SU-DHL-6 (cell line): ENCODE results near the gene TRIP13.
"Not testable (repeated sequence)": the region's sequence is repeated elsewhere in the genome, so short reads cannot be mapped to it uniquely, and the experiment has no call there.

Experiments
- H2AFZ ChIP-seq: fragments of 200-600 bp; sonication (generic); 2 replicates; pipeline ENCODE4 v1.6.1; 2014; ENCODE audit warnings: low read depth, mild to moderate bottlenecking, moderate library complexity, mixed read lengths, antibody characterized with exemption, low read length; ENCODE audit not compliant: severe bottlenecking
- H3F3A ChIP-seq: fragments of 200-600 bp; shearing (Covaris generic); 2 replicates; pipeline ENCODE4 v1.6.0; 2016; ENCODE audit warnings: antibody characterized with exemption, mild to moderate bottlenecking; ENCODE audit not compliant: insufficient read depth
- H3K27ac ChIP-seq: fragments of 200-600 bp; sonication (generic); 2 replicates; pipeline ENCODE4 v1.5.1; 2016; ENCODE audit warnings: low read depth, mild to moderate bottlenecking, low read length, moderate library complexity, mixed read lengths
- H3K27me3 ChIP-seq: fragments of 200-600 bp; sonication (generic), shearing (Covaris generic); 2 replicates; pipeline ENCODE4 v1.6.0; 2014; ENCODE audit warnings: mild to moderate bottlenecking, low read length
- H3K36me3 ChIP-seq: fragments of 200-600 bp; sonication (generic); 2 replicates; pipeline ENCODE4 v1.6.1; 2014; ENCODE audit warnings: mild to moderate bottlenecking, low read length, mixed read lengths
- H3K4me2 ChIP-seq: fragments of 300-600, 200-600 bp; shearing (Covaris generic), sonication (generic); 2 replicates; pipeline ENCODE4 v1.6.0; 2014; ENCODE audit warnings: low read length, low read depth, mild to moderate bottlenecking; ENCODE audit not compliant: poor library complexity, severe bottlenecking
- H3K4me3 ChIP-seq: fragments of 200-600 bp; sonication (generic); 2 replicates; pipeline ENCODE4 v1.5.1; 2014; ENCODE audit warnings: antibody characterized with exemption, low read length, mild to moderate bottlenecking, mixed read lengths; ENCODE audit not compliant: insufficient read depth, poor library complexity, severe bottlenecking
- H3K79me2 ChIP-seq: fragments of 200-600 bp; sonication (generic); 2 replicates; pipeline ENCODE4 v1.6.1; 2014; ENCODE audit warnings: mild to moderate bottlenecking, low read length, moderate library complexity; ENCODE audit not compliant: insufficient read depth
- H3K9ac ChIP-seq: fragments of 200-600 bp; sonication (generic); 2 replicates; pipeline ENCODE4 v1.7.0; 2014; ENCODE audit warnings: mild to moderate bottlenecking, low read length
- H3K9me2 ChIP-seq: fragments of 200-600 bp; sonication (generic); replicated peaks from 2 replicates; pipeline ENCODE4 v1.6.1; 2014; ENCODE audit warnings: low read length; ENCODE audit not compliant: insufficient read depth
- H3K9me3 ChIP-seq: fragments of 200-600 bp; sonication (generic); 2 replicates; pipeline ENCODE4 v1.6.1; 2014; ENCODE audit warnings: low read length, mixed read lengths; ENCODE audit not compliant: insufficient read depth
- H4K20me1 ChIP-seq: fragments of 200-600 bp; sonication (generic); 2 replicates; pipeline ENCODE4 v1.6.1; 2014; ENCODE audit warnings: low read depth, mild to moderate bottlenecking, antibody characterized with exemption, low read length, moderate library complexity, mixed read lengths
- EZH2phosphoT487 ChIP-seq: fragments of 200-600 bp; sonication (generic), shearing (Covaris generic); conservative IDR thresholded peaks from 2 replicates; pipeline ENCODE4 v1.6.1; 2018; ENCODE audit warnings: mild to moderate bottlenecking, antibody characterized with exemption, low read length, moderate library complexity, mixed read lengths
- TF ChIP-seq, protein P1 (sequence below): fragments of 200-600 bp; sonication (generic); IDR thresholded peaks from one replicate; pipeline ENCODE4 v1.5.1; 2017; ENCODE audit warnings: antibody characterized with exemption, mild to moderate bottlenecking, low read length, moderate library complexity; ENCODE audit not compliant: insufficient read depth, poor library complexity, severe bottlenecking

TRIP13 gene

DNA sequence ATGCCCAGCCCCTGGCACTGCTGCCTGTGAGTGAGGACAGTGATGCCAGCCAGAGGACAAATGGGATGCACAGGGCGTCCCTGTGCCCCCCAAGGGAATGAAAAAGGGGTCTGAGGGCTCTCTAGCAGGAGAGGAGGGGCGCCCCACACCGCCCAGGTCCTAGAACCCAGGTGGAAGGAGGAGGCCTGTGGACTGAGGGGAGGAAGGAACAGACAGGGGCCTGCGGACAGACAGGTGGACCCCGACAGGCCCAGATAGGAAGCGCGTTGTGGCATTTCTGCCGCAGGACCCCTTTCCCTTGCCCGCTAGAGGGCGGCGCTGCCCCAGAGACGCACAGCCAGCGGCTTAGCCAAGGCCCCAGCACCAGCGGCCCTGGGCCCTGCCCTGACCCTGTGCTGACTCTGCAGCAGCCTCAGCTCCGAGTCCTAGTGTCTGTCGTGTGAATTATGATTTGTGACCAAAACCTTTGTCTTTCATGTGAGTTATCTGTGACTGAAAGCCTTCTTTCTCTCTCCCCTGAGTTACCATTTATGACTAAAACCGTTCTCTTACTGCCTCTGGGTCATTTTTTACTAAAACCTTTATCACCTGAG is 30.7 kb downstream of the TRIP13 start:
- H2AFZ ChIP-seq = no peak overlapping the region
- H3K79me2 ChIP-seq = no peaks in the 10 kb centered on the region
- H3K9ac ChIP-seq = no peak overlapping the region
- TF ChIP-seq, protein P1, sequence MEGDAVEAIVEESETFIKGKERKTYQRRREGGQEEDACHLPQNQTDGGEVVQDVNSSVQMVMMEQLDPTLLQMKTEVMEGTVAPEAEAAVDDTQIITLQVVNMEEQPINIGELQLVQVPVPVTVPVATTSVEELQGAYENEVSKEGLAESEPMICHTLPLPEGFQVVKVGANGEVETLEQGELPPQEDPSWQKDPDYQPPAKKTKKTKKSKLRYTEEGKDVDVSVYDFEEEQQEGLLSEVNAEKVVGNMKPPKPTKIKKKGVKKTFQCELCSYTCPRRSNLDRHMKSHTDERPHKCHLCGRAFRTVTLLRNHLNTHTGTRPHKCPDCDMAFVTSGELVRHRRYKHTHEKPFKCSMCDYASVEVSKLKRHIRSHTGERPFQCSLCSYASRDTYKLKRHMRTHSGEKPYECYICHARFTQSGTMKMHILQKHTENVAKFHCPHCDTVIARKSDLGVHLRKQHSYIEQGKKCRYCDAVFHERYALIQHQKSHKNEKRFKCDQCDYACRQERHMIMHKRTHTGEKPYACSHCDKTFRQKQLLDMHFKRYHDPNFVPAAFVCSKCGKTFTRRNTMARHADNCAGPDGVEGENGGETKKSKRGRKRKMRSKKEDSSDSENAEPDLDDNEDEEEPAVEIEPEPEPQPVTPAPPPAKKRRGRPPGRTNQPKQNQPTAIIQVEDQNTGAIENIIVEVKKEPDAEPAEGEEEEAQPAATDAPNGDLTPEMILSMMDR = peak; percentile 56
- no peak for TF ChIP-seq EZH2phosphoT487
- no peaks in the 10 kb centered on the region for H3K27me3 ChIP-seq
- H3K36me3 ChIP-seq = no peaks in the 10 kb centered on the region
- no peaks in the 10 kb centered on the region for H3K9me3 ChIP-seq
- H3K4me3 ChIP-seq = no peak overlapping the region
- H3K9me2 ChIP-seq = no peaks in the 10 kb centered on the region
- H3F3A ChIP-seq = no peaks in the 10 kb centered on the region
- H4K20me1 ChIP-seq = no peaks in the 10 kb centered on the region
- H3K4me2 ChIP-seq = no peak overlapping the region
- H3K27ac ChIP-seq = no peak overlapping the region

DNA sequence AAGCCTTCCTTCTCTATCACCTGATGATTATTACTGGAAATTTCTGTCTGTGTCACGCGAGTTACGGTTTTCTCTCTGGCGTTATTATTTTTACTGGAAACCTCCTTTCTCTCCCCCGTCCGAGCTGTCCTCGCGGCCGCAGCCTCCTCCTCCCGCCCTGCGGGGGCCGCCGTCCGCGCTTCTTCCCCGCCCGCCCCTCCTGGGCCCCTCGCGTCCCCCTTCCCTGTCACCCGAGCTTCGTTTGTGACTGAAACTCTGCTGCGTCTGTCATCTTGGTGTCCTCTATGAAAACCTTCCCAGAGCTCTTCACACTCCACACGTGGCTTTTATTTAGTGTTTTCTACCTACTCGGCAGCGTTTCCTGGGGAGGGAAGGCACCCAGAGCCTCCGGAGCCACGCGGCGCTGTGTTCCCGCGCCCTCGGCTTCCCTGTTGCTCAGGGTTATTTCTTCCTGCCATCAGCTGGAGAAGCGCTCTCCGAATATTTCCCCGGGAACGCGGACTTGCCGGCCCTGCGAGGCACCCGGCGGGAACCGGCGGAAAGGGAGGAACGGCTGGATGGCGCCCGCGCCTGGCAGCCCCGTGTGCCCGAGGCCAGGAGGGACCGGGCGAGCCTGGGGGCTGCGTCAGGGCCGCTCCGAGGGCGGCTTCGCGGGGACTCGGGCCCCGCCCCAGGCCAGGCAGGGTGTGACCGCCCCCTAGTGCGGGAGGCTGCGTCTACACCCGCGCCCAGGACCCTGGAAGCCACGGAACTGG is 33.9 kb downstream of the TRIP13 start:
- Histone ChIP-seq H3K4me3 (no peak overlapping the region), H3K27ac (no peak overlapping the region), H3K9me2 (no peaks in the 10 kb centered on the region), H2AFZ (no peak overlapping the region), H3F3A (no peaks in the 10 kb centered on the region), H3K36me3 (no peaks in the 10 kb centered on the region), H3K79me2 (no peaks in the 10 kb centered on the region), H3K9ac (no peak overlapping the region), H4K20me1 (no peaks in the 10 kb centered on the region), H3K27me3 (no peaks in the 10 kb centered on the region), H3K9me3 (no peaks in the 10 kb centered on the region), H3K4me2 (no peak overlapping the region)
- TF ChIP-seq EZH2phosphoT487 = no peak
- TF ChIP-seq, protein P1 = no peak

DNA sequence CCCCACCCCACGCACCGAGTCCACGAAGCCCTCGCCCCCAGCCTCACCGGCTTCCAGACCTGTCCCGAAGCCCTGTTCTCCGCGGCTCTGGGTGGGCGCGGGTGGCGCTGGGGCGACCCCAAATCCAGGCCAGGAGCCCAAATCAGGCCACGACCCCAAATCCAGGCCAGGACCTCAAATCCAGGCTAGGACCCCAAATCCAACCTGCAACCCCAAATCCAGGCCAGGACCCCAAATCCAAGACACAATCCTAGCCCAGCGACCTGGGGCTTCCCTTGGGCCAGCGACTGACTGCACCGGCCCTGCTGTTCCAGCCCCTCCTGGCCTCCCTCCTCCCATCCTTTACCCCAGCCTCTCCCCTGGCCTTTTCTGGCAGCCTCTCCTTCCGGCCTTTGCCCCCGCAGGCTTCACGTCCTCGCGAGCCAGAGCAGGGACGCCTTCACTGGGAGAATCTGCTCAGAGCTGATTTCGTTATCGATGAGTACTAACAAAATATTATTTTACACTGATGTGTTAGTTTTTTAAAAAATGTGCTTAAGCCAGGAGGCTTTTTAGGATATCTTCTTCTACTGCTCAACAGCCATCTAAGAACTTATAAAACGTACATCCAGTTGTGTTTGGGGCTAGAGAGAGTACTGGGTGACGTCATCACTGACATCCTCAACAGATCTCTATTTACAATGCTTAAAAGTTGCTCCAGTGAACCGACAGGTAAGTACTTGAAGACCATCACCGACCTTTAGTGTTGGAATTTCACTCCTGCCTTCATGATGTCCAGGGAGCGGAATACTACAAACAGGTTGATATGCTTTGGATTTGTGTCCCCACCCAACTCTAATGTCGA is 34.7 kb downstream of the TRIP13 start:
- Histone ChIP-seq H3K9me3 (no peaks in the 10 kb centered on the region), H2AFZ (no peak overlapping the region), H3K27me3 (no peaks in the 10 kb centered on the region), H3K4me3 (no peak overlapping the region), H3K79me2 (no peaks in the 10 kb centered on the region), H3K9me2 (no peaks in the 10 kb centered on the region), H3F3A (no peaks in the 10 kb centered on the region), H3K27ac (no peak overlapping the region), H4K20me1 (no peaks in the 10 kb centered on the region), H3K36me3 (no peaks in the 10 kb centered on the region), H3K4me2 (no peak overlapping the region), H3K9ac (no peak overlapping the region)
- TF ChIP-seq, protein P1 = no peak
- no peak for TF ChIP-seq EZH2phosphoT487

DNA sequence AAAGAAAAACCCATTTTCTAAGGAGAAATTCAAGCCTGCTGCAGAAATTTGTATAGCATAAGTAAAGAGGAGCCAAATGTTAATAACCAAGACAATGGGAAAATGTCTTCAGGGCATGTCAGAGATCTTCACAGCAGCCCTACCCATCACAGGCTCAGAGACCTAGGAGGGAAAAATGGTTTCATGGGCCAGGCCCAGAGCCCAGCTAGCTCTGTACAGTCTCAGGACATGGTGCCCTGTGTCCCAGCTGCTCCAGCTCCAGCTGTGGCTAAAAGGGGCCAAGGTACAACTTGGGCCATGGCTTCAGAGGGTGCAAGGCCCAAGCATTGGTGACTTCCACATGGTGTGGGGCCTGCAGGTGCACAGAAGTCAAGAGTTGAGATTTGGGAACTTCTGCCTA is 36.5 kb downstream of the TRIP13 start:
- not testable (repeated sequence) for H3K9me3 ChIP-seq, H3K36me3 ChIP-seq, H4K20me1 ChIP-seq

More for the DNA sequence above, 36.5 kb downstream of the TRIP13 start:
- H2AFZ ChIP-seq, H3K9ac ChIP-seq, H3K27me3 ChIP-seq, H3K9me2 ChIP-seq, H3K27ac ChIP-seq, H3K4me2 ChIP-seq, H3F3A ChIP-seq, H3K79me2 ChIP-seq, H3K4me3 ChIP-seq: not testable (repeated sequence)
